Endothelial cell of umbilical vein (primary cell): ENCODE results near the gene RAB12. TPM values are rescaled to one million over a fixed set of nuclear protein-coding genes. Genes with fewer than 3 reads are reported as not detected.

Source experiments
- BruUV-seq: library from RNA; stranded (reverse); fragments of 400-500 nt; replicated peaks from 2 replicates; lab custom pipeline; 2021; lab: Mats Ljungman, UMichigan
- CTCF ChIA-PET: fragments of 300-600, 350-600 bp; sonication (Branson Sonifier 250); formaldehyde crosslinking; loops from one replicate; lab custom pipeline; 2021; ENCODE audit warnings: antibody characterized with exemption, inconsistent platforms; lab: Charles Lee
- POLR2A ChIA-PET: fragments of 300-600, 350-600 bp; sonication (Branson Sonifier 250); formaldehyde crosslinking; loops from one replicate; lab custom pipeline; 2021; ENCODE audit warnings: antibody characterized with exemption, inconsistent platforms; lab: Charles Lee
- DNase-seq: peaks from one replicate; pipeline ENCODE4 v3.0.0-alpha.2; 2011; ENCODE audit warnings: low read depth, low spot score
- FAIRE-seq: peaks from 2 replicates; lab custom pipeline; 2011; peaks lifted over from hg19 to GRCh38; lab: Jason Lieb, UNC
- H2AFZ ChIP-seq: 2 replicates; pipeline ENCODE4 v1.6.0; 2012; ENCODE audit warnings: low read depth, low read length, control low read depth, inconsistent platforms
- H3K27ac ChIP-seq: 2 replicates; pipeline ENCODE4 v1.5.1; 2011; ENCODE audit warnings: low read depth, mild to moderate bottlenecking, control low read depth, low read length, moderate library complexity; ENCODE audit not compliant: insufficient read depth
- H3K27me3 ChIP-seq, 2 experiments: 2 replicates each; pipeline versions ENCODE4 v1.6.0 to v1.6.1; 2011; ENCODE audit warnings: low read length in 2 of 2, mixed read lengths in 1 of 2; ENCODE audit not compliant: control insufficient read depth in 2 of 2, insufficient read depth in 2 of 2
- H3K36me3 ChIP-seq, 2 experiments: 2 replicates in 1 of 2; 3 replicates in 1 of 2; pipeline ENCODE4 v1.5.1; 2011; ENCODE audit warnings: low read length in 2 of 2, mild to moderate bottlenecking in 1 of 2, moderate library complexity in 1 of 2; ENCODE audit not compliant: control insufficient read depth in 2 of 2, insufficient read depth in 2 of 2; ENCODE audit errors: extremely low read depth in 1 of 2
- H3K4me1 ChIP-seq: 3 replicates; pipeline ENCODE4 v1.5.1; 2011; ENCODE audit warnings: mild to moderate bottlenecking, low read length; ENCODE audit not compliant: control insufficient read depth, insufficient read depth; ENCODE audit errors: extremely low read depth
- H3K4me2 ChIP-seq: 2 replicates; pipeline ENCODE4 v1.6.1; 2011; ENCODE audit warnings: low read length, control low read depth, mixed read lengths; ENCODE audit not compliant: insufficient read depth
- H3K4me3 ChIP-seq, 3 experiments: fragments of 200-600 bp in 1 of 3; sonication (generic), shearing (Covaris generic) in 1 of 3; replicated peaks in 1 of 3; 2 replicates each; pipeline ENCODE4 v1.5.1; 2011 to 2016; ENCODE audit warnings: control low read depth in 3 of 3, low read length in 3 of 3, mild to moderate bottlenecking in 2 of 3, inconsistent platforms in 1 of 3, low read depth in 1 of 3, moderate library complexity in 1 of 3; ENCODE audit not compliant: insufficient read depth in 1 of 3
- H3K79me2 ChIP-seq: 2 replicates; pipeline ENCODE4 v1.6.0; 2012; ENCODE audit warnings: low read length, inconsistent platforms; ENCODE audit not compliant: control insufficient read depth, insufficient read depth
- H3K9ac ChIP-seq: replicated peaks from 2 replicates; pipeline ENCODE3; 2011; ENCODE audit warnings: low read length, control low read depth; ENCODE audit not compliant: insufficient read depth; ENCODE audit errors: extremely low read depth
- H3K9me1 ChIP-seq: replicated peaks from 3 replicates; pipeline ENCODE4 v1.6.0; 2011; ENCODE audit warnings: mild to moderate bottlenecking, low read length; ENCODE audit not compliant: control insufficient read depth, insufficient read depth; ENCODE audit errors: extremely low read depth
- H3K9me3 ChIP-seq: replicated peaks from 2 replicates; pipeline ENCODE4 v1.5.1; 2012; ENCODE audit warnings: low read length, inconsistent platforms; ENCODE audit not compliant: control insufficient read depth, insufficient read depth
- H4K20me1 ChIP-seq: replicated peaks from 2 replicates; pipeline ENCODE3; 2011; ENCODE audit warnings: mild to moderate bottlenecking, low read length; ENCODE audit not compliant: control insufficient read depth, insufficient read depth; ENCODE audit errors: extremely low read depth
- EZH2 ChIP-seq: IDR thresholded peaks from 2 replicates; pipeline ENCODE4 v1.6.1; 2012; ENCODE audit warnings: borderline replicate concordance, low read depth, mild to moderate bottlenecking, moderate library complexity, low read length, inconsistent platforms; ENCODE audit not compliant: severe bottlenecking
- FOS ChIP-seq: IDR thresholded peaks from 2 replicates; pipeline ENCODE4 v1.6.1; 2011; ENCODE audit warnings: mild to moderate bottlenecking, low read length, moderate library complexity, borderline replicate concordance; ENCODE audit not compliant: insufficient read depth
- GATA2 ChIP-seq: IDR thresholded peaks from 2 replicates; pipeline ENCODE4 v1.7.0; 2011; ENCODE audit warnings: low read depth, mild to moderate bottlenecking, moderate library complexity, mixed read lengths, low read length; ENCODE audit not compliant: insufficient read length, insufficient read depth
- JUN ChIP-seq: IDR thresholded peaks from 2 replicates; pipeline ENCODE4 v1.6.1; 2011; ENCODE audit warnings: borderline replicate concordance, low read depth; ENCODE audit not compliant: insufficient read length, insufficient read depth
- MYC ChIP-seq: IDR thresholded peaks from one replicate; pipeline ENCODE4 v1.6.1; 2011; ENCODE audit warnings: mild to moderate bottlenecking, low read depth, low read length
- POLR2A ChIP-seq: IDR thresholded peaks from 2 replicates; pipeline ENCODE4 v1.6.1; 2012; ENCODE audit warnings: low read depth, mild to moderate bottlenecking, control low read depth, low read length
- POLR2AphosphoS5 ChIP-seq: IDR thresholded peaks from 2 replicates; pipeline ENCODE4 v1.6.1; 2012; ENCODE audit warnings: low read depth, mild to moderate bottlenecking, control low read depth, low read length, moderate library complexity; ENCODE audit not compliant: insufficient read depth
- dilution Hi-C: fragments of 300-500 bp; cut with MboI; formaldehyde crosslinking; loops from one replicate; pipeline ENCODE4 v1.15.0; 2019; ENCODE audit warnings: low sequenced_read_pairs; ENCODE audit not compliant: extremely low pct_ligation_motif_present
- intact Hi-C: fragments of 100-400 bp; cut with micrococcal nuclease; formaldehyde crosslinking; loops from one replicate; pipeline ENCODE4 v1.10.0; 2022
- polyA plus RNA-seq, 4 experiments: library from polyadenylated mRNA; depleted of rRNA in 3 of 4; stranded (reverse) in 3 of 4; unstranded in 1 of 4; fragments of >200 nt; gene quantifications; 2 replicates each; pipeline versions ENCODE4 v1.2.1 to v1.2.3, GENCODE V29; 2011 to 2012; ENCODE audit warnings: missing spikeins in 1 of 4
- total RNA-seq: library from RNA; stranded (reverse); gene quantifications from 2 replicates; pipeline ENCODE4 v1.2.3, GENCODE V29; 2021
- TF ChIP-seq, protein P1 (sequence below), 2 donors: IDR thresholded peaks; 1 replicate in 1 of 2; 2 replicates in 1 of 2; pipeline ENCODE4 v1.5.1; 2011; ENCODE audit warnings: low read length in 2 of 2, mild to moderate bottlenecking in 2 of 2, moderate library complexity in 2 of 2, control low read depth in 1 of 2, inconsistent platforms in 1 of 2, low read depth in 1 of 2; ENCODE audit not compliant: insufficient read depth in 1 of 2; ENCODE audit errors: extremely low read depth in 1 of 2
- TF ChIP-seq, protein P2 (sequence below): IDR thresholded peaks from 2 replicates; pipeline ENCODE4 v1.6.1; 2011; ENCODE audit not compliant: insufficient read depth, insufficient read length

Gene RAB12
- total and polyA plus RNA-seq, 2 donors (not counting 3 experiments of a cell fraction or from before 2014, with no cell fraction given), result 11.5 to 42.0 TPM

- H3K9me3 ChIP-seq, result no peaks in the 10 kb centered on the region
- no peaks in the 10 kb centered on the region for H3K9me1 ChIP-seq
- H3K79me2 ChIP-seq, result no peaks in the 10 kb centered on the region
- H3K27me3 ChIP-seq, result no peaks in the 10 kb centered on the region
- peak overlapping the region; percentile 50 for H2AFZ ChIP-seq
- no peaks in the 10 kb centered on the region for H3K36me3 ChIP-seq
- dilution Hi-C loops (no loop called here), intact Hi-C loops (no loop called here)
- no TSS peak for BruUV-seq
- H3K9ac ChIP-seq, result no peak overlapping the region
- H3K4me2 ChIP-seq, result peak overlapping the region; percentile 54
- no peaks in the 10 kb centered on the region for H4K20me1 ChIP-seq
- peak overlapping the region; percentile 37 for H3K27ac ChIP-seq
- DNase-seq (peak; percentile 68), FAIRE-seq (peak; percentile 91)
- ChIA-PET POLR2A (no interaction called here), CTCF (interaction anchor here (2.5 to 3.5 kb wide), 3 partner anchors 34 to 326 kb away, joined by 13 to 18 read pairs (median 14); no protein-coding TSS in a partner anchor)
- peaks cover 26% of the 10 kb centered on the region for H3K4me1 ChIP-seq
- peak overlapping the region in 1 of 3 experiments; percentile 23 for H3K4me3 ChIP-seq
- TF ChIP-seq POLR2AphosphoS5, result no peak
- TF ChIP-seq, protein P1, sequence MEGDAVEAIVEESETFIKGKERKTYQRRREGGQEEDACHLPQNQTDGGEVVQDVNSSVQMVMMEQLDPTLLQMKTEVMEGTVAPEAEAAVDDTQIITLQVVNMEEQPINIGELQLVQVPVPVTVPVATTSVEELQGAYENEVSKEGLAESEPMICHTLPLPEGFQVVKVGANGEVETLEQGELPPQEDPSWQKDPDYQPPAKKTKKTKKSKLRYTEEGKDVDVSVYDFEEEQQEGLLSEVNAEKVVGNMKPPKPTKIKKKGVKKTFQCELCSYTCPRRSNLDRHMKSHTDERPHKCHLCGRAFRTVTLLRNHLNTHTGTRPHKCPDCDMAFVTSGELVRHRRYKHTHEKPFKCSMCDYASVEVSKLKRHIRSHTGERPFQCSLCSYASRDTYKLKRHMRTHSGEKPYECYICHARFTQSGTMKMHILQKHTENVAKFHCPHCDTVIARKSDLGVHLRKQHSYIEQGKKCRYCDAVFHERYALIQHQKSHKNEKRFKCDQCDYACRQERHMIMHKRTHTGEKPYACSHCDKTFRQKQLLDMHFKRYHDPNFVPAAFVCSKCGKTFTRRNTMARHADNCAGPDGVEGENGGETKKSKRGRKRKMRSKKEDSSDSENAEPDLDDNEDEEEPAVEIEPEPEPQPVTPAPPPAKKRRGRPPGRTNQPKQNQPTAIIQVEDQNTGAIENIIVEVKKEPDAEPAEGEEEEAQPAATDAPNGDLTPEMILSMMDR (IDR thresholded peaks at IDR 0.05; ENCODE audit: extremely low read depth in 1 of 2, insufficient read depth in 1 of 2, low read depth in 1 of 2, low read length in 2 of 2), result no peak
- TF ChIP-seq, protein P2, sequence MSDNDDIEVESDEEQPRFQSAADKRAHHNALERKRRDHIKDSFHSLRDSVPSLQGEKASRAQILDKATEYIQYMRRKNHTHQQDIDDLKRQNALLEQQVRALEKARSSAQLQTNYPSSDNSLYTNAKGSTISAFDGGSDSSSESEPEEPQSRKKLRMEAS, result no peak
- no peak for TF ChIP-seq GATA2
- no peak for TF ChIP-seq JUN
- no peak for TF ChIP-seq MYC
- TF ChIP-seq FOS, result no peak
- no peak for TF ChIP-seq POLR2A
- TF ChIP-seq EZH2, result no peak
These were observed 52.7 kb downstream of the RAB12 start for GRCh38 chr18:8661754-8662559.
